ENCODE data around the gene CLCNKB. TPM values are rescaled to one million over a fixed set of nuclear protein-coding genes. Genes with fewer than 3 reads are reported as not detected.

CLCNKB gene
- total and polyA plus RNA-seq, 11 donors = 0.50 to 2.7 (median 1.5) TPM

- ATAC-seq = no peak
- TF ChIP-seq CTCF (IDR thresholded peaks at IDR 0.05) (no peak), POLR2A (IDR thresholded peaks at IDR 0.05) (no peak)
- no peaks in the 10 kb centered on the region for H3K36me3 ChIP-seq
- intact Hi-C loops (cut with DNase I) = no loop called here
- H3K4me1 ChIP-seq = no peaks in the 10 kb centered on the region
- H3K27ac ChIP-seq = no peak overlapping the region
- no peaks in the 10 kb centered on the region for H3K9me3 ChIP-seq
- H3K4me3 ChIP-seq = no peak overlapping the region
- no peaks in the 10 kb centered on the region for H3K27me3 ChIP-seq
- DNase-seq = no peak
- 98 to 100% (median 100%) methylated on average over 1 of the region's 1 CpG for WGBS, 4 donors
Measured at GRCh38 chr1:16099412-16099811, 55.8 kb downstream of the CLCNKB start.

GRCh38 chr1:16101623-16102022, 58.0 kb downstream of the CLCNKB start:
- DNase-seq (no peak), ATAC-seq (no peak)
- H3K4me1 ChIP-seq = no peaks in the 10 kb centered on the region
- no peak overlapping the region for H3K4me3 ChIP-seq
- H3K9me3 ChIP-seq = no peaks in the 10 kb centered on the region
- no peaks in the 10 kb centered on the region for H3K27me3 ChIP-seq
- intact Hi-C loops (cut with DNase I) = no loop called here
- 81 to 86% (median 85%) methylated on average over 9 of the region's 9 CpGs for WGBS, 4 donors
- H3K36me3 ChIP-seq = no peaks in the 10 kb centered on the region
- TF ChIP-seq POLR2A (IDR thresholded peaks at IDR 0.05) (no peak), CTCF (IDR thresholded peaks at IDR 0.05) (no peak)
- H3K27ac ChIP-seq = no peak overlapping the region

Other genes with a start within 250 kb of the CLCNKB start
- gene UQCRHL, start 236.1 kb upstream of the CLCNKB start, total RNA-seq = 1 to 10 TPM; 2.0 to 7.5 (median 3.8) TPM
- 1 to 10 TPM; 6.6 to 9.8 TPM for gene UQCRHL, start 236.1 kb upstream of the CLCNKB start, polyA plus RNA-seq
- 10 to 100 TPM; 18.3 to 41.5 (median 31.3) TPM for gene SPEN, start 196.1 kb upstream of the CLCNKB start, total RNA-seq
- gene SPEN, start 196.1 kb upstream of the CLCNKB start, polyA plus RNA-seq = 10 to 100 TPM; 11.0 to 20.2 TPM
- gene ZBTB17, start 67.7 kb upstream of the CLCNKB start, total RNA-seq = 10 to 100 TPM; 14.5 to 29.2 (median 20.7) TPM
- 10 to 100 TPM; 26.5 to 28.2 TPM for gene ZBTB17, start 67.7 kb upstream of the CLCNKB start, polyA plus RNA-seq
- 1 to 10 TPM in 1 of 9 donors, under 1 TPM in 7, not detected in 1; 0.08 to 1.7 (median 0.21) TPM for gene SRARP, start 39.5 kb upstream of the CLCNKB start, total RNA-seq
- gene SRARP, start 39.5 kb upstream of the CLCNKB start, polyA plus RNA-seq = 1 to 10 TPM in 1 of 2 donors, under 1 TPM in 1; 0.32 to 1.1 TPM
- over 10,000 TPM in 1 of 9 donors, 1,000 to 10,000 TPM in 8; 2,598 to 10,910 (median 4,655) TPM for gene HSPB7, start 25.7 kb upstream of the CLCNKB start, total RNA-seq
- 1,000 to 10,000 TPM; 7,048 to 8,299 TPM for gene HSPB7, start 25.7 kb upstream of the CLCNKB start, polyA plus RNA-seq
- gene CLCNKA, start 21.7 kb upstream of the CLCNKB start, total RNA-seq = 1 to 10 TPM in 1 of 9 donors, under 1 TPM in 6, not detected in 2; 0.25 to 1.1 (median 0.53) TPM
- gene CLCNKA, start 21.7 kb upstream of the CLCNKB start, polyA plus RNA-seq = under 1 TPM; 0.25 to 0.95 TPM
- gene FAM131C, start 29.9 kb downstream of the CLCNKB start, total RNA-seq = 10 to 100 TPM in 1 of 9 donors, 1 to 10 TPM in 8; 1.2 to 17.8 (median 3.4) TPM
- 1 to 10 TPM; 1.1 to 9.3 TPM for gene FAM131C, start 29.9 kb downstream of the CLCNKB start, polyA plus RNA-seq
- gene EPHA2, start 112.3 kb downstream of the CLCNKB start, total RNA-seq = 10 to 100 TPM in 8 of 9 donors, 1 to 10 TPM in 1; 7.6 to 34.7 (median 14.8) TPM
- gene EPHA2, start 112.3 kb downstream of the CLCNKB start, polyA plus RNA-seq = 10 to 100 TPM in 1 of 2 donors, 1 to 10 TPM in 1; 5.6 to 14.0 TPM
- 1 to 10 TPM in 8 of 9 donors, under 1 TPM in 1; 0.97 to 3.8 (median 2.3) TPM for gene ARHGEF19, start 168.9 kb downstream of the CLCNKB start, total RNA-seq
- gene ARHGEF19, start 168.9 kb downstream of the CLCNKB start, polyA plus RNA-seq = 1 to 10 TPM in 1 of 2 donors, under 1 TPM in 1; 0.99 to 3.5 TPM
- gene CPLANE2, start 193.4 kb downstream of the CLCNKB start, total RNA-seq = 1 to 10 TPM; 3.6 to 9.9 (median 5.7) TPM
- 1 to 10 TPM; 5.7 to 6.2 TPM for gene CPLANE2, start 193.4 kb downstream of the CLCNKB start, polyA plus RNA-seq